ENCODE data around the gene PDC.
A peak's percentile ranks its signal among the peaks of the same experiment; 100 is the strongest.
"Not testable (repeated sequence)": the region's sequence is repeated elsewhere in the genome, so short reads cannot be mapped to it uniquely, and the experiment has no call there.

PDC gene

DNA sequence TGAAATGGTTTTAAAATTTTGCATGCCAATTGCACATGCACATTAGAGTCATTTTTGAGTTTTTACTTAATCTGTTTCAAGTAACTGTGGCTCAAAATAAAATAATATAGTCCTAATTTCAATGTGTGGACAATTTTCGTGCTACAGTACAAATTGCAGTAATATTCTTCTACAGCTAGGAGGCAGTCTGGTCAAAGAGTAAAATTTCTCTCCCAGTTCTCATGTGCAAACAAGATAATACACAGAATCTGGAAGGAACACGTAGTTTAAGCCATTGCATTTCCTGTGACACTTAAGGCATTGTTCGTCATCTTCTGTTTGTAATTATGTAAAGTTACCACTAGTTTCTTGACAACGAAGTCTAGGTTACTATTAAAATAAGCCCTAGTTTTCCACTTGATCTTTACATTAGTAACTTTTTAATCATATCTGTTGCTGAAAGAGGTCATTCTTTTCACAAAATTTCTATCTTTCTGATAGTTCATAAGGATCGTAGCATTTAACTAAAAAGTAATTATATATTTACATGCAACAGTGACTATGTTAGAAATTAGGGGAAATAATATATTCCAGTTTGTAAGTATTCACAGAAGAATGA lies 56.4 kb downstream of the PDC start:
- DNase-seq (ENCODE audit: low read depth in 2 of 3, low spot score in 1 of 3) = peak in 1 of 3 donors; percentile 1

DNA sequence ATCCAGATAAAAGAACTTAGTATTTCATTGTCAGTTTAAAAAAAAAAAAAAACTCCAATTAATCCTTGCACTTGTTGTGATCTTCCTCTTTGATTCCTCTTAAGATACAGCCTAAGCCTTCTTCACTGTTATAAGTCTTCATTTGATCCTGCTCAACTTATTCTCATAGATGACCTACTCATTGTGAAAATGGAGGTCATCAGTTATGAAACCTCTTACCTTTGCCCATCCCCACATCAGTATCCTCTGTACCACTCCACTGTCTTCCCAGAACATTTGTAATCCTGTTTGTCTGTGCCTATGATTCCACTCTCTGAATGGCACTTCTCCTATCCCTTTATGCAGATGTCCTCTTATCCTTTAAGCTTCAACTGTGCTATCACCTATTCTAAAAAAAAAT lies 57.3 kb downstream of the PDC start:
- no peak for DNase-seq (ENCODE audit: low read depth in 2 of 3, low spot score in 1 of 3)

DNA sequence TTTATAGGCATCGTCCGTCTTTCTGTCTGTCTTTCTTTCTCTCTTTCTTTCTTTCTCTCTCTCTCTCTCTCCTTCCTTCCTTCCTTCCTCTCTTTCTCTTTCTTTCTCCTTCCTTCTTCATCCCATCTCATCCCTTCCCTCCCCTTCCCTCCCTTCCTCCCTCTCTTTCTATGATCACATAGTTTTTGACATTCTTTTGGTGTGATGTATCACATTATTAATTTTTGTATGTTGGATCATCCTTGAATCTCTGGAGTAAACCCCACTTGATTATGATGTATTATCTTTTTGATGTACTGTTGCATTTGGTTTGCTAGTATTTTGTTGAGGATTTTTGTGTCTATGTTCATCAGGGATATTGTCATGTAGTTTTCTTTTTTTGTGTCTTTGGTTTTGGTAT lies 59.5 kb downstream of the PDC start:
- DNase-seq (ENCODE audit: low read depth in 2 of 3, low spot score in 1 of 3) = not testable (repeated sequence)
